ENCODE data around the gene ARHGEF17.

Gene ARHGEF17

DNA sequence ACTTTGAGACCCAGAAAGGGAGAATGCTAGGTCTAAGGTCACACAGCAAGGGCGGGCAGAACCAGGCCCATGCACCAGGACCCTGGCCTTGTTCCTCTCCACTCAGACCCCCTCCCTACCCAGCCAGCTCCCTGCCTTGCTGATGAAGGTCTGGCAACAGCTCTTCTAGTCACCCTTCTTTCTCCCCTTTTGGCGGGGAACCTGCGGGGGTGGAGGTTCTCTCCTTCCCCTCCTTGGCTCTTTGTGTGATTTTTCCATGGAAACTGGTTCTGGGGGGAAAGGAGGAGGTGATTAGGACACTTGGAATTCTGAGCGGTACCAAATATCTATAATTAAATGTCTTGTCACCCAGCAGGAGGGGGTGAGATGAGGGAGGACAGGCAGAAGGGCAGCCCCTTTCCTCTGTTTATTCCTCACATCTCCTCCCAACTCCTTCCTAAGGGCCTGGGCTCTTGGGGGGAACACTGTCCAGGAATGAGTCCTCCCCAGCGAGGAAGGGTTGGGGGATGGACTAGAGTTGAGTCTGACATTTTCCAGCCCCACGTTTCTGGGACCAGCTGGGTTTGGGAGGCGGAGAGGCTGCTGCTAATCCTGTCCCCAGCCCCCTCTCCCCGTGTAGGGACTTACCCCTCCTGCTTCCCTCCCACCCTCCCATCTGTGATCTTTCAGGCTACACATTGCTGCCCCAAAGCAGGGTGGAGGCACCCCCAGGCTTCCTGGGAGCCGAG, 7.4 kb downstream of the ARHGEF17 start:
- no peak for DNase-seq

DNA sequence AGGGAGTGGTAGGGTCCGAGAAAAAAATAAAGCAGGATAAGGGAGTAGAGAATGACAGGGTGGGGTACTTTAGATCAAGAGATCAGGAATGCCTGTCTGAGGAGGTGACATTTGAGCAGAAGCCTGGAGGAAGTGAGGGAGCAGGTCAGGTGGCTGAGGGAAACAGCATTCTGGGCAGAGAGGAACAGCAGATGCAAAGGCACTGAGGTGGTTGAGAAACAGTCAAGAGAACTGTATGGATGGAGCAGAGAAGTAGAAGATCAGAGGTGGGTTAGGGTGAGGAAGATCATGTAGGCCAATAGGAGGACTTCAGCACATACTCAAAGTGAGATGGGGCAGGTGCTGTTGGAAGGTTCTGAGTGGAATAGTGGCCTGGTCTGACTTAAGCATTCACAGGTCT, 8.3 kb downstream of the ARHGEF17 start:
- no peak for DNase-seq

DNA sequence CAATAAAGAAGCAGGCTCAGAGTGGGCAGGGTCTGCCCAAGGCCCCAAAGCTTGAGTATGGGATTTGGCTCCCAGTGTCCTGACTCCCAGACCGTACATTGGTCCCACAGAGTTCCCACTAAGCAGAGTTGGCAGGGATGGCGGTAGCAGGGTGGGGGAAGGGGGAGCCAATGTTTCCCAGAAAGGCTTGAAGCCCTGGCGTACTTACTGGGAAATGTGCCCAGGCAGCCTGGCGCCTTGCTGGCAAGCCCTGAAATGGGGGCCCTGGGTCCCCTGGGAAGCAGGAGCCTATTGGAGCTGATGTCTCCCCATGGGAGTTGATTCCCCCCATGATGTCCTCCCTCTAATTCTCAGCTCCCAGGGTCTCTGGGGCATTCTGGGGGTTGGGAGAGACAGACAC, 9.3 kb downstream of the ARHGEF17 start:
- no peak for DNase-seq

- no peak for DNase-seq
Observed at GRCh38 chr11:73317803-73318202, 9.7 kb downstream of the ARHGEF17 start.

GRCh38 chr11:73318501-73319011, 10.5 kb downstream of the ARHGEF17 start:
- no peak for DNase-seq

DNA sequence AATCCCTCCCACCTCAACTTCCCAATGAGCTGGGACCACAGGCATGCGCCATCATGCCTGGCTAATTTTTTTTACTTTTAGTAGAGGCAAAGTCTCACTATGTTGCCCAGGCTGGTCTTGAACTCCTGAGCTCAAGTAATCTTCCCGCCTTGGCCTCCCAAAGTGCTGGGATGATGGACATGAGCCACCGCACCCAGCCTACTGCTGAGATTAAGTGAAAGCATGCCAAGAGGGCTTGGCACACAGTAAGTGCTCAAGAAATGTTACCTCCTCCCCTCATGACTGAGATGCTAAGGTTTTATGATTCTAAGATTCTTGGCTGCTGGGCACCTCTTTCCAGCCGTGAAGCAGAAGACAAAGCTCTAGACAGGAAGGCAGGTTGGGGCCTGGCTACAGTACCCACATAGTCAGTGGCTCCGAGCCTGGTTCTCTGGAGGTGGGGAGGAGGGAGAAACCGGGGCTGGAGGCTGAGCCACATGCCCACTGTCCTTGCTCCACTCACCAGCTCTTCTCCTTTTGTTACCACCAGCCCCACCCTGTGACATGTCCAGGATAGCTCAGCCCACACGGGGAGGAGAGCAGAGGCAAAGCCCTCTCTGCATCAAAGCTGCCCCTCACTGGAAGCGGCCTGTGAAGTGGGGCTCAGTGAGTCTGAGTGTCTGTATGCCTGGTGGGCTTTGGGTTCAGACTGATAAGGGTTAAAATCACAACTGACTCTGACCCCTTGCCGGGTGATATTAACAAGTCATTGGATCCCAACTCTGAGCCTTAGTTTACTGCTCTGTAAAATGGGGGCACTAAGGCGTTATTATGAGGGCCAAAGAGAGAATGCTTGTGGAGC, 12.9 kb downstream of the ARHGEF17 start:
- DNase-seq = no peak

GRCh38 chr11:73321604-73322381, 13.7 kb downstream of the ARHGEF17 start:
- no peak for DNase-seq

- no peak for DNase-seq
Observed at GRCh38 chr11:73322382-73323306, 14.6 kb downstream of the ARHGEF17 start.

GRCh38 chr11:73323464-73323863, 15.4 kb downstream of the ARHGEF17 start:
- no peak for DNase-seq

GRCh38 chr11:73324116-73324515, 16.0 kb downstream of the ARHGEF17 start:
- DNase-seq = no peak

DNA sequence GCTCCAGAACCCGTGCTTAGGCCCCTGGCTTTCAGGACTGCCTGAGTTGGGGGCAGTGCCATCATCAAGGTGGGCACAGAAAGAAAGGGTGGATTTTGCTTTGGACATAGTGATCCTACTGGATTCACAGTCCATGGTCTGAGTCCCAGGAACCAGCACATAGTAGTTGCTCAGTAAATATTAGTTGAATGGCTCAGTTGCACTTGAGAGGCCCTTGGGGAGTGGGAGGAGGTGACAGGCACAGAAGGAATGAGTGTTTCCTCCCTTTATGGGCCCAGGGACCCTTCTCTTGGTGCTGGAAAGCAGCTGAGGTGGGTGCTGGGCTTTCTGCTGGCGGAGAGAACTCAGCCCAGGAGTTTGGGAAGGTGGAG, 16.6 kb downstream of the ARHGEF17 start:
- DNase-seq = no peak

- DNase-seq = no peak
Observed at GRCh38 chr11:73325036-73325981, 17.2 kb downstream of the ARHGEF17 start.

GRCh38 chr11:73326929-73327811, 19.1 kb downstream of the ARHGEF17 start:
- DNase-seq = no peak

DNA sequence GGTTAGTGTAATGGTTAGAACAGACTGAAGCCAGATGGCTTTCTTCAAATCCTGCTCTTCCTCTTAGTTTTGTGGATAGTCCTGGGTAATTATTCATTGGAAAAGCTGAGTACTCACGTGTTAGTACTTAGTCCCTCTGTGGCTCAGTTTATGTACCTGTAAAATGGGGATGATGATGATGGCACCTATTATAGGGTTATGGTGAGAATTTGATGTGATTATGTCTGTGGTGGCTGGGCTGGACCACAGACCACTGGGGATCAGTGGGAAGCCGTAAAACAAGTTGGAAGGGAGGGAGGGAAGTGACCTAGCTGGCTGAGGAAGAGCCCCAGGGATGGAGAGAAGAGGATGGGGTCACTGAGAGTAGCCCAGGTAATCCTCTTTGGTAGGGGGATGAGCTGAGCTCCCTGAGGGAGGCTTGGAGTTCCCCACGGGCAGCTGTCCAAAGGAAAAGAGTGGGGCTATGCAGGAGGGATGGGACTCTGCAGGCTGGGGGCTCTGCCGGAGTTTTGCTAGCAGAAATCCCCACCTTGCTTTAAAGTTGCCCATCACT, 19.8 kb downstream of the ARHGEF17 start:
- DNase-seq = no peak

DNA sequence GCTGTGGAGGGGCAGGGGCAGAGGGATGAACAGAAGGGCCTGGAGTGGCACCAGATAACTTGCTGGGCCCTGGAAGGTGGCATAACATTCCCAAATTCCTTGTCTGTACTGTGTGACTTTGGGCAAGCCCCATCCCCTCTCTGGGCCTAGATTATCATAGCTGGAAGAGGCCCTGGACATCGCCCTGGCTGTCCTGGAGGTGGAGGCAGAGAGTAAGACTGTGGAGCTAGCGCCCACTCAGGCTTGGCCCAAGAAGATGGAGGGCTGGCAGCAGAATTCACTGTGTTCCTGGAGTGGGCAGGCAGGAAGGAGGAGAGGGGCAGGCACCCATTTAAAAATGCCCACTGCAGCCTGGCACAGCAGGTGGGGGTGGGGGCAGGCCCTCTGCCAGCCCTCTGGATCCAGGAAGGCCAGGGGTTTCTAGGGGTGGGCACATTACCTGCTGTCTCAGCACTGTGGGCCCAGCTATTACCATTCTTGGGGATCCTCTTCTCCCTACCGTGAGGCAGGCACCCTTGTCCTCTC, 22.6 kb downstream of the ARHGEF17 start:
- no peak for DNase-seq

GRCh38 chr11:73331138-73331916, 23.3 kb downstream of the ARHGEF17 start:
- DNase-seq = no peak

DNA sequence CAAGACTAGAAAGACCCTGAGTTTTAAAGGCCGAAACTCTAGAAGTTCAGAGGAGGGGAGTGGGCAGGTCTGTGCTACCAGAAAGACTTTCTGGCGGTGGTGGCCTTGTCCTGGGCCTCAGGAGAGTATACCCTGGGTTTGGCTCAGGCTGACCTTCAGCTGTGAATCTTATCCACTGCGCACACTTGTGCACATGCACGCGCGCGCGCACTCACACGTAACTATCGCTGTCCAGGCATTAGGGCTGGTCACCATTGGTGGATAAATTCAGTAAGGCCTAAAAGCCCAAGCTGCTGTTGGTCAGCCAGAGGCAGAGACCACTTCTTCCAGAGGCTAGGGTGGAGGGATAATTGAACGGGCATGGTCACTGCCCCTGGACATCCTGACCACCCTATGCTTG, 25.1 kb downstream of the ARHGEF17 start:
- no peak for DNase-seq

- DNase-seq = no peak
Observed at GRCh38 chr11:73333640-73334383, 25.7 kb downstream of the ARHGEF17 start.
